Caco-2 (cell line): ENCODE results near the gene ZIC4. TPM values are rescaled to one million over a fixed set of nuclear protein-coding genes. Genes with fewer than 3 reads are reported as not detected.

Source experiments
- BruUV-seq: library from RNA; stranded (reverse); fragments of 400-500 nt; replicated peaks from 2 replicates; lab custom pipeline; 2021; lab: Mats Ljungman, UMichigan
- CTCF ChIA-PET: fragments of 300-600 bp; sonication (Branson Sonifier 250); formaldehyde crosslinking; loops from one replicate; lab custom pipeline; 2022; ENCODE audit warnings: antibody characterized with exemption; lab: Charles Lee
- POLR2A ChIA-PET: fragments of 300-600 bp; sonication (Branson Sonifier 250); formaldehyde crosslinking; loops from one replicate; lab custom pipeline; 2022; ENCODE audit warnings: antibody characterized with exemption; lab: Charles Lee
- DNase-seq, 2 experiments: peaks; one replicate each; pipeline versions ENCODE4 v3.0.0 to v3.0.0-alpha.2; 2020 to 2022
- H3K27me3 ChIP-seq: replicated peaks from 2 replicates; pipeline ENCODE4 v1.6.0; 2011; ENCODE audit warnings: low read length; ENCODE audit not compliant: control insufficient read depth, insufficient read depth
- H3K36me3 ChIP-seq: 2 replicates; pipeline ENCODE4 v1.5.1; 2011; ENCODE audit warnings: low read length; ENCODE audit not compliant: control insufficient read depth, insufficient read depth
- H3K4me1 ChIP-seq: fragments of 250-450 bp; sonication (Bioruptor Pico); 2 replicates; pipeline ENCODE4 v1.5.1; 2020; ENCODE audit warnings: mild to moderate bottlenecking
- H3K4me3 ChIP-seq: 2 replicates; pipeline ENCODE4 v1.5.1; 2011; ENCODE audit warnings: low read depth, mild to moderate bottlenecking, control low read depth, low read length
- H3K9me3 ChIP-seq: fragments of 250-450 bp; sonication (Bioruptor Pico); 2 replicates; pipeline ENCODE4 v1.5.1; 2020; ENCODE audit warnings: mild to moderate bottlenecking, moderate library complexity
- H3K27ac Mint-ChIP-seq: one replicate; pipeline ENCODE4 v1.8.0; 2022; ENCODE audit warnings: mixed read lengths; ENCODE audit not compliant: unreplicated experiment
- H3K27me3 Mint-ChIP-seq: one replicate; pipeline ENCODE4 v1.8.0; 2022; ENCODE audit warnings: mixed read lengths; ENCODE audit not compliant: insufficient read depth, unreplicated experiment
- H3K36me3 Mint-ChIP-seq: one replicate; pipeline ENCODE4 v1.8.0; 2022; ENCODE audit warnings: mild to moderate bottlenecking, mixed read lengths; ENCODE audit not compliant: insufficient read depth, unreplicated experiment
- H3K4me1 Mint-ChIP-seq: one replicate; pipeline ENCODE4 v1.8.0; 2022; ENCODE audit warnings: low read depth, mixed read lengths; ENCODE audit not compliant: unreplicated experiment
- H3K4me3 Mint-ChIP-seq: one replicate; pipeline ENCODE4 v1.8.0; 2022; ENCODE audit warnings: mild to moderate bottlenecking, moderate library complexity, mixed read lengths; ENCODE audit not compliant: unreplicated experiment
- H3K9me3 Mint-ChIP-seq: one replicate; pipeline ENCODE4 v1.8.0; 2022; ENCODE audit warnings: mixed read lengths; ENCODE audit not compliant: unreplicated experiment
- CTCF ChIP-seq, 2 experiments: fragments of 200-600 bp in 1 of 2; IDR thresholded peaks; 1 replicate in 1 of 2; 2 replicates in 1 of 2; pipeline versions ENCODE4 v1.5.1 to v1.8.0; 2011 to 2022; ENCODE audit warnings: antibody characterized with exemption in 1 of 2, control low read depth in 1 of 2, inconsistent platforms in 1 of 2, low read depth in 1 of 2, low read length in 1 of 2, mild to moderate bottlenecking in 1 of 2, moderate library complexity in 1 of 2; ENCODE audit not compliant: insufficient read depth in 1 of 2, severe bottlenecking in 1 of 2, unreplicated experiment in 1 of 2
- intact Hi-C: fragments of 100-400 bp; cut with micrococcal nuclease; formaldehyde crosslinking; loops from one replicate; pipeline ENCODE4 v1.10.0; 2022; ENCODE audit not compliant: unreplicated experiment
- total RNA-seq: library from RNA; stranded (reverse); gene quantifications from 2 replicates; pipeline ENCODE4 v1.2.3, GENCODE V29; 2022

The ZIC4 gene
- total RNA-seq, 1 experiment from 2014 or later = not detected

GRCh38 chr3:147371771-147372340 is 34.5 kb downstream of the ZIC4 start:
- Histone ChIP-seq H3K4me1 (no peaks in the 10 kb centered on the region), H3K9me3 (no peaks in the 10 kb centered on the region), H3K27me3 (no peaks in the 10 kb centered on the region), H3K4me3 (no peak overlapping the region), H3K36me3 (no peaks in the 10 kb centered on the region)
- intact Hi-C loops = no loop called here
- Mint-ChIP-seq H3K27me3 (peaks cover 4% of the 10 kb centered on the region), H3K27ac (no peak overlapping the region), H3K4me3 (no peak overlapping the region), H3K9me3 (no peaks in the 10 kb centered on the region), H3K4me1 (peaks cover 6% of the 10 kb centered on the region), H3K36me3 (no peaks in the 10 kb centered on the region)
- BruUV-seq = no TSS peak
- ChIA-PET CTCF (no interaction called here), POLR2A (no interaction called here)
- no peak for DNase-seq
- TF ChIP-seq CTCF (IDR thresholded peaks at IDR 0.05; ENCODE audit: insufficient read depth in 1 of 2, low read depth in 1 of 2, low read length in 1 of 2, severe bottlenecking in 1 of 2, unreplicated experiment in 1 of 2) = no peak

GRCh38 chr3:147371140-147371539 is 35.2 kb downstream of the ZIC4 start:
- H3K4me3 Mint-ChIP-seq = no peak overlapping the region
- POLR2A ChIA-PET = no interaction called here
- DNase-seq = no peak
- Histone ChIP-seq H3K9me3 (no peaks in the 10 kb centered on the region), H3K36me3 (no peaks in the 10 kb centered on the region), H3K4me3 (no peak overlapping the region), H3K4me1 (no peaks in the 10 kb centered on the region), H3K27me3 (no peaks in the 10 kb centered on the region)
- no peak overlapping the region for H3K27ac Mint-ChIP-seq
- peaks cover 4% of the 10 kb centered on the region for H3K27me3 Mint-ChIP-seq
- no peaks in the 10 kb centered on the region for H3K9me3 Mint-ChIP-seq
- CTCF ChIA-PET = no interaction called here
- H3K36me3 Mint-ChIP-seq = no peaks in the 10 kb centered on the region
- BruUV-seq = no TSS peak
- no peak for TF ChIP-seq CTCF (IDR thresholded peaks at IDR 0.05; ENCODE audit: insufficient read depth in 1 of 2, low read depth in 1 of 2, low read length in 1 of 2, severe bottlenecking in 1 of 2, unreplicated experiment in 1 of 2)
- H3K4me1 Mint-ChIP-seq = peaks cover 6% of the 10 kb centered on the region
- intact Hi-C loops = no loop called here

GRCh38 chr3:147370349-147370748 is 36.0 kb downstream of the ZIC4 start:
- no peak overlapping the region for H3K27ac Mint-ChIP-seq
- POLR2A ChIA-PET = no interaction called here

More at GRCh38 chr3:147370349-147370748, 36.0 kb downstream of the ZIC4 start:
- H3K9me3 ChIP-seq = no peaks in the 10 kb centered on the region
- BruUV-seq = no TSS peak
- no peak for DNase-seq
- peaks cover 6% of the 10 kb centered on the region for H3K4me1 Mint-ChIP-seq
- H3K27me3 Mint-ChIP-seq = peaks cover 4% of the 10 kb centered on the region
- H3K4me3 ChIP-seq = no peak overlapping the region
- H3K36me3 ChIP-seq = no peaks in the 10 kb centered on the region
- intact Hi-C loops = no loop called here
- H3K36me3 Mint-ChIP-seq = no peaks in the 10 kb centered on the region
- no peaks in the 10 kb centered on the region for H3K27me3 ChIP-seq
- H3K9me3 Mint-ChIP-seq = no peaks in the 10 kb centered on the region
- H3K4me3 Mint-ChIP-seq = no peak overlapping the region
- H3K4me1 ChIP-seq = no peaks in the 10 kb centered on the region
- no peak for TF ChIP-seq CTCF (IDR thresholded peaks at IDR 0.05; ENCODE audit: insufficient read depth in 1 of 2, low read depth in 1 of 2, low read length in 1 of 2, severe bottlenecking in 1 of 2, unreplicated experiment in 1 of 2)
- CTCF ChIA-PET = no interaction called here
